Activated CD4-positive, alpha-beta memory T cell treated with anti-CD3 and anti-CD28 coated beads, Interleukin-2, amount 10 ng/mL, durations not matched to agents 7 days and 5 days (primary cell): ENCODE results near the gene NLK. TPM values are rescaled to one million over a fixed set of nuclear protein-coding genes. Genes with fewer than 3 reads are reported as not detected.

Experiments used
- CTCF ChIA-PET: fragments of 350-600 bp; sonication (Branson Sonifier 250); formaldehyde crosslinking; loops from one replicate; lab custom pipeline; 2021; ENCODE audit warnings: antibody characterized with exemption, inconsistent platforms; lab: Charles Lee
- POLR2A ChIA-PET: fragments of 350-600 bp; sonication (Branson Sonifier 250); formaldehyde crosslinking; loops from one replicate; lab custom pipeline; 2021; ENCODE audit warnings: antibody characterized with exemption; lab: Charles Lee
- DNase-seq: peaks from one replicate; pipeline ENCODE4 v3.0.0-alpha.2; 2020
- H3K27ac Mint-ChIP-seq: one replicate; pipeline ENCODE4 v1.8.0; 2021; ENCODE audit warnings: mild to moderate bottlenecking, mixed read lengths
- H3K27me3 Mint-ChIP-seq: one replicate; pipeline ENCODE4 v1.8.0; 2021; ENCODE audit warnings: mixed read lengths
- H3K36me3 Mint-ChIP-seq: one replicate; pipeline ENCODE4 v1.8.0; 2021; ENCODE audit warnings: low read depth, mixed read lengths
- H3K4me1 Mint-ChIP-seq: one replicate; pipeline ENCODE4 v1.8.0; 2021; ENCODE audit warnings: mixed read lengths
- H3K4me3 Mint-ChIP-seq: one replicate; pipeline ENCODE4 v1.8.0; 2021; ENCODE audit warnings: mild to moderate bottlenecking, mixed read lengths
- H3K9me3 Mint-ChIP-seq: one replicate; pipeline ENCODE4 v1.8.0; 2021; ENCODE audit warnings: mixed read lengths
- total RNA-seq, 2 experiments: library from RNA; stranded (reverse); gene quantifications; one replicate each; pipeline ENCODE4 v1.2.3, GENCODE V29; 2021

NLK gene
- total RNA-seq, 2 experiments from 2014 or later: 10.7 to 12.8 TPM

GRCh38 chr17:28105501-28105900, 63.0 kb downstream of the NLK start:
- H3K4me3 Mint-ChIP-seq: no peak overlapping the region
- H3K27ac Mint-ChIP-seq: no peak overlapping the region
- no peak for DNase-seq
- CTCF ChIA-PET: no interaction called here
- no peaks in the 10 kb centered on the region for H3K27me3 Mint-ChIP-seq
- H3K9me3 Mint-ChIP-seq: peaks cover under 1% of the 10 kb centered on the region
- peaks cover 4% of the 10 kb centered on the region for H3K36me3 Mint-ChIP-seq
- H3K4me1 Mint-ChIP-seq: no peaks in the 10 kb centered on the region
- POLR2A ChIA-PET: no interaction called here

- Mint-ChIP-seq H3K4me1 (peaks cover 2% of the 10 kb centered on the region), H3K27me3 (no peaks in the 10 kb centered on the region), H3K4me3 (no peak overlapping the region), H3K9me3 (peaks cover 2% of the 10 kb centered on the region), H3K27ac (no peak overlapping the region), H3K36me3 (peaks cover 5% of the 10 kb centered on the region)
- DNase-seq: no peak
- ChIA-PET POLR2A (no interaction called here), CTCF (no interaction called here)
Observed at GRCh38 chr17:28110184-28110583, 67.7 kb downstream of the NLK start.

DNA sequence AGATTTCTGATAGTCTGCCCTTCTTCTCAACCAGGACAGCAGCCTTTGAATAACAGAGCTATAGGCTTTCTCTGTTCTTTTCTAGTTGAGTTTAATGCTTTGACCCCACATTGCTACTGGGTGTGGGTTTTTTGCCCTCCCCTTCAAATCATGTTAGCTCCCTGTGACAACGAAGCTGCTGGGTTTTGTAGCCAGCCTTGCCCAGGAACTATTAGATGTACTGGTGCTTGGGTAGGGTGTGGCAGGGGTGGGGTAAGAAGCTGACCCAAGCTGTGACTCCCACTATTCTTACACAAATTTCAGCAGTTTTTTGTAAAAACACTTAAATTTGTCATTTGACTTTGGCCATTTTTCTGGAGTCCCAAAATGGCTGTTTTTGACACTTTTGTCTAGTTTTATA, 69.7 kb downstream of the NLK start:
- H3K9me3 Mint-ChIP-seq: peaks cover 2% of the 10 kb centered on the region
- no peak overlapping the region for H3K27ac Mint-ChIP-seq
- POLR2A ChIA-PET: no interaction called here
- no peak for DNase-seq
- H3K27me3 Mint-ChIP-seq: no peaks in the 10 kb centered on the region
- H3K36me3 Mint-ChIP-seq: peaks cover 8% of the 10 kb centered on the region
- CTCF ChIA-PET: no interaction called here
- no peak overlapping the region for H3K4me3 Mint-ChIP-seq
- H3K4me1 Mint-ChIP-seq: peaks cover 6% of the 10 kb centered on the region

DNA sequence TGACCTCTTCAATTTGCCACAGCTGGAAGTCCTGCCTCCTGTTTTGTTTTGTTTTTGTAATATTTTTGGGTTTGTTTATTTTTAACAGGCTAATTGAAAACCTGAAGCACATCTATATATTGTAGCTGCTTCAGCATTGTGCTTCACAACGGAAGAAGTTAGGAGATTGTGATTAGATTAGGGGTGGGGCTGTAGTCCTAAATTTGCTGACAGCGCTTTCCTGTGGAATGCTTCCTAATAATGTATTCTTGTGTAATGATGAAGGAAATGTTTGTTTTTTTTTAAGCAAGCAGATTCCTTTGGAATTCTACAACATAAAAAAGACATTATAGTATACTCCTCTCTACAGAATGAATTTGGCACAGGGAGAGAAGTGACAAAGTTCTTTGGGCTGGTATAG, 70.1 kb downstream of the NLK start:
- peaks cover 8% of the 10 kb centered on the region for H3K36me3 Mint-ChIP-seq
- no peak for DNase-seq
- H3K27me3 Mint-ChIP-seq: no peaks in the 10 kb centered on the region
- CTCF ChIA-PET: no interaction called here
- POLR2A ChIA-PET: no interaction called here
- no peak overlapping the region for H3K27ac Mint-ChIP-seq
- peaks cover 10% of the 10 kb centered on the region for H3K4me1 Mint-ChIP-seq
- H3K4me3 Mint-ChIP-seq: no peak overlapping the region
- peaks cover 2% of the 10 kb centered on the region for H3K9me3 Mint-ChIP-seq

DNA sequence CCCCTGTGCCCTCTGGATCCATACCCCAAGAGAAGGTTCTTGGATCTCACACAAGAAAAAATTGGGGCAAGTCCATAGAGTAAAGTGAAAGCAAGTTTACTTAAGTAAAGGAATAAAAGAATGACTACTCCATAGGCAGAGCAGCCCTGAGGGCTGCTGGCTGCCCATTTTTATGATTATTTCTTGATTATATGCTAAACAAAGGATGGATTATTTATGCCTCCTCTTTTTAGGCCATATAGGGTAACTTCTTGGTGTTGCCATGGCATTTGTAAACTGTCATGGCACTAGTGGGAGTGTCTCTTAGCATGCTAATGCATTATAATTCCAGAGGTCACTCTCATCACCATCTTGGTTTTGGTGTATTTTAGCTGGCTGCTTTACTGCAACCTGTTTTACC, 70.8 kb downstream of the NLK start:
- H3K4me3 Mint-ChIP-seq: no peak overlapping the region
- CTCF ChIA-PET: no interaction called here
- no peaks in the 10 kb centered on the region for H3K27me3 Mint-ChIP-seq
- no peak overlapping the region for H3K27ac Mint-ChIP-seq
- H3K4me1 Mint-ChIP-seq: peaks cover 12% of the 10 kb centered on the region
- peaks cover 2% of the 10 kb centered on the region for H3K9me3 Mint-ChIP-seq
- DNase-seq: no peak
- peaks cover 8% of the 10 kb centered on the region for H3K36me3 Mint-ChIP-seq
- POLR2A ChIA-PET: no interaction called here

- Mint-ChIP-seq H3K4me1 (peaks cover 22% of the 10 kb centered on the region), H3K36me3 (peaks cover 8% of the 10 kb centered on the region), H3K27me3 (no peaks in the 10 kb centered on the region), H3K27ac (no peak overlapping the region), H3K4me3 (no peak overlapping the region), H3K9me3 (peaks cover 2% of the 10 kb centered on the region)
- CTCF ChIA-PET: no interaction called here
- POLR2A ChIA-PET: no interaction called here
- no peak for DNase-seq
Observed at GRCh38 chr17:28115046-28115445, 72.6 kb downstream of the NLK start.

DNA sequence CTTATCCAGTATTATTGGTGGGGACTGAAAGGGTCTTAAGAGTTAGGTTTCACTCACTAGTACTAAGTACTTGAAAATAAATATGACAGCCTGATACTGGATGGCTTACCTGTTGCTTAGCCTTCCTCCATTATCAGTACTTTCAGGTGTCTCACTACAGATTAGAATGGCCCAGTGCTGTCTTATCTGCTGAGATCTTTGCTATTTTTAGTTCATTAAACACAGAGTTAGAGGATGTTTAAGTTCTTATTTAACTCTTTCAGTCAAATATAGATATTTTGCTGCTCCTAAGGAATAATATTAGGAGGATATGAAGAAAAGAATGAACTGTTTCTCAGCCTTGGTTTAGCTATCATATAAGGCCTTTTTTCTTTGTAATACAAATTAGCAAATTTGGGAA, 74.8 kb downstream of the NLK start:
- no peak overlapping the region for H3K4me3 Mint-ChIP-seq
- ChIA-PET POLR2A (no interaction called here), CTCF (no interaction called here)
- no peak for DNase-seq
- no peak overlapping the region for H3K27ac Mint-ChIP-seq
- peaks cover 20% of the 10 kb centered on the region for H3K4me1 Mint-ChIP-seq
- no peaks in the 10 kb centered on the region for H3K27me3 Mint-ChIP-seq
- no peaks in the 10 kb centered on the region for H3K9me3 Mint-ChIP-seq
- H3K36me3 Mint-ChIP-seq: peaks cover 3% of the 10 kb centered on the region

- no peaks in the 10 kb centered on the region for H3K27me3 Mint-ChIP-seq
- H3K36me3 Mint-ChIP-seq: peaks cover 3% of the 10 kb centered on the region
- H3K4me3 Mint-ChIP-seq: peak overlapping the region; percentile 52
- ChIA-PET CTCF (no interaction called here), POLR2A (no interaction called here)
- DNase-seq: no peak
- H3K27ac Mint-ChIP-seq: peak overlapping the region; percentile 47
- no peaks in the 10 kb centered on the region for H3K9me3 Mint-ChIP-seq
- peaks cover 20% of the 10 kb centered on the region for H3K4me1 Mint-ChIP-seq
Observed at GRCh38 chr17:28118362-28118761, 75.9 kb downstream of the NLK start.

DNA sequence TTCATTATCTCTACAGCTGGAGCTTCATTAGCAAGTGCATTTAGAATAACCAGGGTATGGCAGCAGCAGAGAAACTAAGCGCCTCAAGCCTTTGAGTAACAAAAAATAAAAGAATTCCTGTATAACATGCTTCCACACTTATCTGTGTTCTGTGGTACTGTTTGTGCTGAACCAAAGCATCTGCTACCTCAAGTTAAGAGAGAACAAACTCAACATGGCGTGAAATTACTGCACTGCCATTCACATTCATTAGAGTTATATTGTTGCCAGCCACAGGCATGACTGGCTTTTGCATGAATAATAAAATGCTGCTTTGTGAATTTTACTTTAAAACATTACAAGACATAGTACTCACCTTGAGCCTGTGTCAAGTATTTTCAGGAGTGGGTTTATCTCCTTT, 76.6 kb downstream of the NLK start:
- Mint-ChIP-seq H3K36me3 (peaks cover 3% of the 10 kb centered on the region), H3K9me3 (no peaks in the 10 kb centered on the region), H3K4me3 (no peak overlapping the region), H3K27ac (no peak overlapping the region), H3K4me1 (peaks cover 20% of the 10 kb centered on the region), H3K27me3 (no peaks in the 10 kb centered on the region)
- DNase-seq: no peak
- CTCF ChIA-PET: no interaction called here
- POLR2A ChIA-PET: no interaction called here

DNA sequence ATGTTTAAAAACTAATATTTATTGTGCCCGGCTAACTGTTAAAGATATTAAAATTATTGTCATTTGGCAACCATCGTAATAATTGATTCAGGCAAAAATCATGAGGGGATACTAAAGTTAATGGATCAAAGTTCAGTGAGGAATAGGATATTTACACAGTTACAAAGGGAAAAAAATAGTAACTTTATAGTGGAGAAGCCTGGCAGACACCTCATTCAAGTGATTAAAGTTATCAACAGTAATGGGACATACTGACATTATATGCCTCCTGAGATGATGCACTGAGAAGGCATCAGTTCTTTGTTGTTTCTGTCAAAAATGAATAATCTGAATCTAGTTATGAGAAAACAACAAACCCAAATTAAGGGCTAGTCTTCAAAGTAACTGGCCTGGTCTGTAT, 77.1 kb downstream of the NLK start:
- Mint-ChIP-seq H3K9me3 (no peaks in the 10 kb centered on the region), H3K36me3 (peaks cover 3% of the 10 kb centered on the region), H3K4me3 (no peak overlapping the region), H3K4me1 (peaks cover 20% of the 10 kb centered on the region), H3K27me3 (no peaks in the 10 kb centered on the region), H3K27ac (no peak overlapping the region)
- CTCF ChIA-PET: no interaction called here
- DNase-seq: no peak
- POLR2A ChIA-PET: no interaction called here

GRCh38 chr17:28120766-28121165, 78.3 kb downstream of the NLK start:
- DNase-seq: no peak
- H3K27ac Mint-ChIP-seq: no peak overlapping the region
- H3K4me1 Mint-ChIP-seq: peaks cover 20% of the 10 kb centered on the region
- no peaks in the 10 kb centered on the region for H3K27me3 Mint-ChIP-seq
- ChIA-PET CTCF (no interaction called here), POLR2A (interaction anchor here (1.4 kb wide), 1 partner anchor 79 kb away, joined by 3 read pairs; no protein-coding TSS in a partner anchor)
- no peaks in the 10 kb centered on the region for H3K9me3 Mint-ChIP-seq
- peaks cover 3% of the 10 kb centered on the region for H3K36me3 Mint-ChIP-seq
- H3K4me3 Mint-ChIP-seq: no peak overlapping the region

DNA sequence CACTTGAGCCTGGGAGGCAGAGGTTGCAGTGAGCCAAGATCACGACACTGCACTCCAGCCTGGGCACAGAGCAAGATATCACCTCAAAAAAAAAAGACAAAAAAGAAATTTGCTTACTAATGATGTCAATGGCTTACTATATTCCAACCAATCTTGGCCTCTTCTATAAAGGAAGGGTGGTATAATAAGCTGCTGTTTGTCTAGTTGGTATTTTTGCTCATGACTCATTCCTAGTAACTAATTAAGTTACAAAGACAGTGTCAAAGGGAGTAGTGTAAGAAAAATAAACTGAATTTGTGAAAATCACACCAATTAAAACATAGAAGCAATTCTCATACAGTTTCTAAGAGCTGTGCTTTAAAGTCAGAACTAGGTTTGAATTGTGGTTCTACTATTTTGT, 82.5 kb downstream of the NLK start:
- POLR2A ChIA-PET: no interaction called here
- Mint-ChIP-seq H3K36me3 (no peaks in the 10 kb centered on the region), H3K4me3 (no peak overlapping the region), H3K4me1 (no peaks in the 10 kb centered on the region), H3K9me3 (no peaks in the 10 kb centered on the region), H3K27me3 (no peaks in the 10 kb centered on the region), H3K27ac (no peak overlapping the region)
- DNase-seq: no peak
- CTCF ChIA-PET: no interaction called here

DNA sequence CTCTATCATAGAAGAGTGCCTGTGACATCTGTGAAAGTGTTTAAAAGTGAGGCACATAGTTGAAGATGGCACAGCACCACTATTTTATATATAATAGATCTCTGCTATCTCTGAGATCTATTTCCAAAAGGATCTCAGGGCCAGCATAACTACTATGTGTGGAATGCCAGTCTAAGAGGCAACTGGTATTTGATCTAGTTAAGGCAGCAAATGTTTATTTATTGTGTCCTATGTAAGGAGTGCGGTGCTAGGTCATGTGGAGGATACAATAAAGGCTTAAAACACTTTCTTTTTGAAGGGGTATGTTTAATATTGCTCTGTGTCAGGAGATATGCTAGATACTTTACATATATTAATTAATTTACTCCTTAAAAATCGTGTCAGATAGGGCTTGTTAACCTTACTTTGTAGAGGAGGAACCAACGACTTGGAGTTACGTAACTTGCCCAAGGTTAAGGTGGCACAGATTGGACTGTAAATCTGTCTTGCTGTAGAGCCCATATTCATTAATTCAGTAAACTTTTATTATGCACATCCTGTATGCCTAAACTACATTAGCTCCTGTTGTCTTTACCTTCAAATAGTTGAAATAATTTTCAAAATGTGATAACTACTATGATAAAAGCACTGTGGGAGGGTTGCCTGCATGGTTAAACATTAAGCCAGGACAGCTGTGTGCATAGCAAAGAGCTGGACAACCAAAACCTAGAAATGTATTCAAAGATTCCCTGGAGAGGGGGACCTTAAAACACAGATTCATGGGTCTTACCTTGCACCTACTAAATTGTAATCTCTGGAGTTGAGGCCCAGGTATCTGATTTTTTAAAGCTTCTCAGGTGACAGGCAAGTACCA, 83.3 kb downstream of the NLK start:
- ChIA-PET CTCF (no interaction called here), POLR2A (no interaction called here)
- no peak for DNase-seq
- no peaks in the 10 kb centered on the region for H3K36me3 Mint-ChIP-seq
- H3K9me3 Mint-ChIP-seq: no peaks in the 10 kb centered on the region
- H3K27me3 Mint-ChIP-seq: no peaks in the 10 kb centered on the region
- no peaks in the 10 kb centered on the region for H3K4me1 Mint-ChIP-seq
- H3K4me3 Mint-ChIP-seq: no peak overlapping the region
- no peak overlapping the region for H3K27ac Mint-ChIP-seq

DNA sequence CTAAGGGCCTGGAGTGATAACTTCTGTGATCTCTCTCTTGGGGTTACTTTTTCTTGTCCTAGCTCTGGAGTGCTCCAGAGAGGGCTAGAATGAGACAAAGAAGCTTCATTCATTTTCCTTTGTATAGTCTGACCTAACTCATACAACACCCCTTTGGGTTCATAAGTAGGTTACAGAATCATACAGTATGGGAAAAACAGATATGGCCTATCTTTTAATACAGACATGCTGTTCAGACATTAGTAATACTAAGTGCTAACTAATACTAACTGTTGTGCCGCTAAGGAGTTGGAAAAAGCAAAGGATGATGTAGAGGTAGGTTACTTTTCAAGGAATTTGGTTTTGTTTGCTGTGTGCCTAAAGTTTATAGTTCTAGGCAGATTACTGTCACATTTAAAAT, 84.7 kb downstream of the NLK start:
- POLR2A ChIA-PET: no interaction called here
- H3K36me3 Mint-ChIP-seq: no peaks in the 10 kb centered on the region

More for the DNA sequence above, 84.7 kb downstream of the NLK start:
- CTCF ChIA-PET: no interaction called here
- H3K4me1 Mint-ChIP-seq: no peaks in the 10 kb centered on the region
- no peaks in the 10 kb centered on the region for H3K27me3 Mint-ChIP-seq
- H3K4me3 Mint-ChIP-seq: no peak overlapping the region
- no peak overlapping the region for H3K27ac Mint-ChIP-seq
- H3K9me3 Mint-ChIP-seq: no peaks in the 10 kb centered on the region
- DNase-seq: no peak
